ENCODE results near the gene PTPRM. TPM values are rescaled to one million over a fixed set of nuclear protein-coding genes. Genes with fewer than 3 reads are reported as not detected.

Gene PTPRM
- total RNA-seq, 1 experiment from 2014 or later, result 11.1 TPM

DNA sequence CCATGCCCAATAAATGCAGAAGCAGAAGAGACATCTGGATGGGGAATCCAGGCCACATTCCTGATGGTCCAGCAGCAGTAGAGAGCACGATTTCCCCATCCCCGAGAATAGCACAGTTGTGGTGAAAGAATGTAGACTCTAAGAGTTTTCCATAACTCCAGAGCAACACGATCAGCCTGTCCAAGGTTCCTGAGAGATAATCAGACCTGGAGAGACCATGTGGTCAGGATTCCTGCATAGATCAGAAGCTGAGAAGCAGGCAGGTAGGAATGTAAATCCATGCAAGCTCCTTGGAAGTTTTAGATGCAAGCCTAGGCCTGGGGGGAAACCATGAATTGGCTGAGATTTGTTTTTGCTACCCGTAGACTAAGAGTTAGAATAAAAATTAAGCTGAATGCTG, 34.2 kb upstream of the PTPRM start:
- Mint-ChIP-seq H3K36me3 (no peaks in the 10 kb centered on the region; the same call in 1 of the 2 replicates), H3K4me1 (peaks cover 9% of the 10 kb centered on the region), H3K9me3 (peaks cover 22% of the 10 kb centered on the region), H3K4me3 (no peak overlapping the region), H3K27ac (no peak overlapping the region), H3K27me3 (ENCODE audit: low read depth) (no peaks in the 10 kb centered on the region)
- TF ChIP-seq ETV6 (CRISPR knock-in tag; IDR thresholded peaks at IDR 0.05) (no peak), SMAD4 (CRISPR knock-in tag; IDR thresholded peaks at IDR 0.05) (no peak), JUN (CRISPR knock-in tag; IDR thresholded peaks at IDR 0.05) (no peak), SMAD3 (CRISPR knock-in tag; IDR thresholded peaks at IDR 0.05; ENCODE audit: borderline replicate concordance) (no peak), ZNF671 (CRISPR knock-in tag; IDR thresholded peaks at IDR 0.05) (no peak), NR2C2 (CRISPR knock-in tag; IDR thresholded peaks at IDR 0.05) (no peak)
- TF ChIP-seq, protein P1, sequence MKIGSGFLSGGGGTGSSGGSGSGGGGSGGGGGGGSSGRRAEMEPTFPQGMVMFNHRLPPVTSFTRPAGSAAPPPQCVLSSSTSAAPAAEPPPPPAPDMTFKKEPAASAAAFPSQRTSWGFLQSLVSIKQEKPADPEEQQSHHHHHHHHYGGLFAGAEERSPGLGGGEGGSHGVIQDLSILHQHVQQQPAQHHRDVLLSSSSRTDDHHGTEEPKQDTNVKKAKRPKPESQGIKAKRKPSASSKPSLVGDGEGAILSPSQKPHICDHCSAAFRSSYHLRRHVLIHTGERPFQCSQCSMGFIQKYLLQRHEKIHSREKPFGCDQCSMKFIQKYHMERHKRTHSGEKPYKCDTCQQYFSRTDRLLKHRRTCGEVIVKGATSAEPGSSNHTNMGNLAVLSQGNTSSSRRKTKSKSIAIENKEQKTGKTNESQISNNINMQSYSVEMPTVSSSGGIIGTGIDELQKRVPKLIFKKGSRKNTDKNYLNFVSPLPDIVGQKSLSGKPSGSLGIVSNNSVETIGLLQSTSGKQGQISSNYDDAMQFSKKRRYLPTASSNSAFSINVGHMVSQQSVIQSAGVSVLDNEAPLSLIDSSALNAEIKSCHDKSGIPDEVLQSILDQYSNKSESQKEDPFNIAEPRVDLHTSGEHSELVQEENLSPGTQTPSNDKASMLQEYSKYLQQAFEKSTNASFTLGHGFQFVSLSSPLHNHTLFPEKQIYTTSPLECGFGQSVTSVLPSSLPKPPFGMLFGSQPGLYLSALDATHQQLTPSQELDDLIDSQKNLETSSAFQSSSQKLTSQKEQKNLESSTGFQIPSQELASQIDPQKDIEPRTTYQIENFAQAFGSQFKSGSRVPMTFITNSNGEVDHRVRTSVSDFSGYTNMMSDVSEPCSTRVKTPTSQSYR (CRISPR knock-in tag; IDR thresholded peaks at IDR 0.05), result no peak
- ATAC-seq (peak; percentile 65), DNase-seq (ENCODE audit: low spot score) (no peak)
- CTCF ChIA-PET, result interaction anchor here (0.8 to 1.4 kb wide), 2 partner anchors 34 to 261 kb away, joined by 3 read pairs; no protein-coding TSS in a partner anchor
- POLR2A ChIA-PET, result no interaction called here

DNA sequence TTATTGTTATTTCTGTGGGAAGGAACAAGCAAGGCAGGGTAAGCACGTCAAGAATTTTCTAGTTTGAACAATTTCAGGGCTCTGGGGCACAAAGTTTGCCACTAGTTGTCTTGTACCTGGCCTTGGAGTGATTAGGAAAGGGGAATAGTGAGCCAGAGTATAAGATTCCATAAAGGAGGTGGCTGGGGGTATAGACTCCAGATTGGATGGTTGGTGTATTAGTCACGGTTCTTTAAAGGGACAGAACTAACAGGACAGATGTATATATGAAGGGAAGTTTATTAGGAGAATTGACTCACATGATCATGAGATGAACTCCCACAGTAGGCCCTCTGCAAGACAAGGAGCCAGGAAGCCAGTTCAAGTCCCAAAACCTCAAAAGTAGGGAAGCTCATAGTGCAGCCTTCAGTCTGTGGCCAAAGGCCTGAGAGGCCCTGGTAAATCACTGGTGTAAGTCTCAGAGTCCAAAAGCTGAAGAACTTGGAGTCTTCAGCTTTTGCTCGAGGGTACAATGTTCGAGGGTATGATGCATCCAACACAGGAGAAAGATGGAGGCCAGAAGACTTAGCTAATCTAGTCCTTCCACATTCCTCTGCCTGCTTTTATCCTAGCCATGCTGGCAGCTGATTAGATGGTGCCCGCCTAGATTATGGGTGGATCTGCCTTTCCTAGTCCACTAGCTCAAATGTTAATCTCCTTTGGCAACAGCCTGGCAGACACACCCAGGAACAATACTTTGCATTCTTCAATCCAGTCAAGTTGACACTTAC, 31.5 kb upstream of the PTPRM start:
- H3K27ac Mint-ChIP-seq, result no peak overlapping the region
- H3K4me1 Mint-ChIP-seq, result peaks cover 9% of the 10 kb centered on the region
- no peak overlapping the region for H3K4me3 Mint-ChIP-seq
- CTCF ChIA-PET, result no interaction called here
- H3K36me3 Mint-ChIP-seq, result no peaks in the 10 kb centered on the region; the same call in 1 of the 2 replicates
- peaks cover 13% of the 10 kb centered on the region for H3K9me3 Mint-ChIP-seq
- DNase-seq (ENCODE audit: low spot score) (no peak), ATAC-seq (no peak)
- POLR2A ChIA-PET, result no interaction called here
- H3K27me3 Mint-ChIP-seq (ENCODE audit: low read depth), result no peaks in the 10 kb centered on the region
- TF ChIP-seq ZNF396 (CRISPR knock-in tag; IDR thresholded peaks at IDR 0.05; ENCODE audit: borderline replicate concordance), result no peak
- TF ChIP-seq, protein P2, sequence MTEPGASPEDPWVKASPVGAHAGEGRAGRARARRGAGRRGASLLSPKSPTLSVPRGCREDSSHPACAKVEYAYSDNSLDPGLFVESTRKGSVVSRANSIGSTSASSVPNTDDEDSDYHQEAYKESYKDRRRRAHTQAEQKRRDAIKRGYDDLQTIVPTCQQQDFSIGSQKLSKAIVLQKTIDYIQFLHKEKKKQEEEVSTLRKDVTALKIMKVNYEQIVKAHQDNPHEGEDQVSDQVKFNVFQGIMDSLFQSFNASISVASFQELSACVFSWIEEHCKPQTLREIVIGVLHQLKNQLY (CRISPR knock-in tag; IDR thresholded peaks at IDR 0.05), result no peak
- TF ChIP-seq SOX15 (CRISPR knock-in tag; IDR thresholded peaks at IDR 0.05), result no peak
- TF ChIP-seq, protein P3, sequence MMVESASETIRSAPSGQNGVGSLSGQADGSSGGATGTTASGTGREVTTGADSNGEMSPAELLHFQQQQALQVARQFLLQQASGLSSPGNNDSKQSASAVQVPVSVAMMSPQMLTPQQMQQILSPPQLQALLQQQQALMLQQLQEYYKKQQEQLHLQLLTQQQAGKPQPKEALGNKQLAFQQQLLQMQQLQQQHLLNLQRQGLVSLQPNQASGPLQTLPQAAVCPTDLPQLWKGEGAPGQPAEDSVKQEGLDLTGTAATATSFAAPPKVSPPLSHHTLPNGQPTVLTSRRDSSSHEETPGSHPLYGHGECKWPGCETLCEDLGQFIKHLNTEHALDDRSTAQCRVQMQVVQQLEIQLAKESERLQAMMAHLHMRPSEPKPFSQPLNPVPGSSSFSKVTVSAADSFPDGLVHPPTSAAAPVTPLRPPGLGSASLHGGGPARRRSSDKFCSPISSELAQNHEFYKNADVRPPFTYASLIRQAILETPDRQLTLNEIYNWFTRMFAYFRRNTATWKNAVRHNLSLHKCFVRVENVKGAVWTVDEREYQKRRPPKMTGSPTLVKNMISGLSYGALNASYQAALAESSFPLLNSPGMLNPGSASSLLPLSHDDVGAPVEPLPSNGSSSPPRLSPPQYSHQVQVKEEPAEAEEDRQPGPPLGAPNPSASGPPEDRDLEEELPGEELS (CRISPR knock-in tag; IDR thresholded peaks at IDR 0.05), result no peak
- TF ChIP-seq, protein P4, sequence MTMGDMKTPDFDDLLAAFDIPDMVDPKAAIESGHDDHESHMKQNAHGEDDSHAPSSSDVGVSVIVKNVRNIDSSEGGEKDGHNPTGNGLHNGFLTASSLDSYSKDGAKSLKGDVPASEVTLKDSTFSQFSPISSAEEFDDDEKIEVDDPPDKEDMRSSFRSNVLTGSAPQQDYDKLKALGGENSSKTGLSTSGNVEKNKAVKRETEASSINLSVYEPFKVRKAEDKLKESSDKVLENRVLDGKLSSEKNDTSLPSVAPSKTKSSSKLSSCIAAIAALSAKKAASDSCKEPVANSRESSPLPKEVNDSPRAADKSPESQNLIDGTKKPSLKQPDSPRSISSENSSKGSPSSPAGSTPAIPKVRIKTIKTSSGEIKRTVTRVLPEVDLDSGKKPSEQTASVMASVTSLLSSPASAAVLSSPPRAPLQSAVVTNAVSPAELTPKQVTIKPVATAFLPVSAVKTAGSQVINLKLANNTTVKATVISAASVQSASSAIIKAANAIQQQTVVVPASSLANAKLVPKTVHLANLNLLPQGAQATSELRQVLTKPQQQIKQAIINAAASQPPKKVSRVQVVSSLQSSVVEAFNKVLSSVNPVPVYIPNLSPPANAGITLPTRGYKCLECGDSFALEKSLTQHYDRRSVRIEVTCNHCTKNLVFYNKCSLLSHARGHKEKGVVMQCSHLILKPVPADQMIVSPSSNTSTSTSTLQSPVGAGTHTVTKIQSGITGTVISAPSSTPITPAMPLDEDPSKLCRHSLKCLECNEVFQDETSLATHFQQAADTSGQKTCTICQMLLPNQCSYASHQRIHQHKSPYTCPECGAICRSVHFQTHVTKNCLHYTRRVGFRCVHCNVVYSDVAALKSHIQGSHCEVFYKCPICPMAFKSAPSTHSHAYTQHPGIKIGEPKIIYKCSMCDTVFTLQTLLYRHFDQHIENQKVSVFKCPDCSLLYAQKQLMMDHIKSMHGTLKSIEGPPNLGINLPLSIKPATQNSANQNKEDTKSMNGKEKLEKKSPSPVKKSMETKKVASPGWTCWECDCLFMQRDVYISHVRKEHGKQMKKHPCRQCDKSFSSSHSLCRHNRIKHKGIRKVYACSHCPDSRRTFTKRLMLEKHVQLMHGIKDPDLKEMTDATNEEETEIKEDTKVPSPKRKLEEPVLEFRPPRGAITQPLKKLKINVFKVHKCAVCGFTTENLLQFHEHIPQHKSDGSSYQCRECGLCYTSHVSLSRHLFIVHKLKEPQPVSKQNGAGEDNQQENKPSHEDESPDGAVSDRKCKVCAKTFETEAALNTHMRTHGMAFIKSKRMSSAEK (CRISPR knock-in tag; IDR thresholded peaks at IDR 0.05; ENCODE audit: borderline replicate concordance), result no peak
- no peak for TF ChIP-seq GTF2I (CRISPR knock-in tag; conservative IDR thresholded peaks at IDR 0.05)
- no peak for TF ChIP-seq KAT7 (CRISPR knock-in tag; IDR thresholded peaks at IDR 0.05; ENCODE audit: borderline replicate concordance)
- TF ChIP-seq ZNF138 (CRISPR knock-in tag; conservative IDR thresholded peaks at IDR 0.05), result no peak
- TF ChIP-seq ZNF232 (CRISPR knock-in tag; IDR thresholded peaks at IDR 0.05), result no peak
- TF ChIP-seq, protein P5, sequence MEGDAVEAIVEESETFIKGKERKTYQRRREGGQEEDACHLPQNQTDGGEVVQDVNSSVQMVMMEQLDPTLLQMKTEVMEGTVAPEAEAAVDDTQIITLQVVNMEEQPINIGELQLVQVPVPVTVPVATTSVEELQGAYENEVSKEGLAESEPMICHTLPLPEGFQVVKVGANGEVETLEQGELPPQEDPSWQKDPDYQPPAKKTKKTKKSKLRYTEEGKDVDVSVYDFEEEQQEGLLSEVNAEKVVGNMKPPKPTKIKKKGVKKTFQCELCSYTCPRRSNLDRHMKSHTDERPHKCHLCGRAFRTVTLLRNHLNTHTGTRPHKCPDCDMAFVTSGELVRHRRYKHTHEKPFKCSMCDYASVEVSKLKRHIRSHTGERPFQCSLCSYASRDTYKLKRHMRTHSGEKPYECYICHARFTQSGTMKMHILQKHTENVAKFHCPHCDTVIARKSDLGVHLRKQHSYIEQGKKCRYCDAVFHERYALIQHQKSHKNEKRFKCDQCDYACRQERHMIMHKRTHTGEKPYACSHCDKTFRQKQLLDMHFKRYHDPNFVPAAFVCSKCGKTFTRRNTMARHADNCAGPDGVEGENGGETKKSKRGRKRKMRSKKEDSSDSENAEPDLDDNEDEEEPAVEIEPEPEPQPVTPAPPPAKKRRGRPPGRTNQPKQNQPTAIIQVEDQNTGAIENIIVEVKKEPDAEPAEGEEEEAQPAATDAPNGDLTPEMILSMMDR (IDR thresholded peaks at IDR 0.05), result no peak
- TF ChIP-seq, protein P6, sequence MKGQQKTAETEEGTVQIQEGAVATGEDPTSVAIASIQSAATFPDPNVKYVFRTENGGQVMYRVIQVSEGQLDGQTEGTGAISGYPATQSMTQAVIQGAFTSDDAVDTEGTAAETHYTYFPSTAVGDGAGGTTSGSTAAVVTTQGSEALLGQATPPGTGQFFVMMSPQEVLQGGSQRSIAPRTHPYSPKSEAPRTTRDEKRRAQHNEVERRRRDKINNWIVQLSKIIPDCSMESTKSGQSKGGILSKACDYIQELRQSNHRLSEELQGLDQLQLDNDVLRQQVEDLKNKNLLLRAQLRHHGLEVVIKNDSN (CRISPR knock-in tag; IDR thresholded peaks at IDR 0.05), result no peak
- TF ChIP-seq ELF4 (CRISPR knock-in tag; IDR thresholded peaks at IDR 0.05; ENCODE audit: low read depth), result no peak
